Ascending aorta (tissue), 2 donors: ENCODE results near the gene EXOC3L1. TPM values are rescaled to one million over a fixed set of nuclear protein-coding genes. Genes with fewer than 3 reads are reported as not detected.

Experiments used
- DNase-seq, 2 donors: peaks; one replicate each; pipeline ENCODE4 v3.0.0-alpha.2; 2019; ENCODE audit warnings: low spot score in 2 of 2
- H3K27ac ChIP-seq, 2 donors: fragments of 200-600 bp; sonication (generic); one replicate each; pipeline ENCODE4 v1.5.1; 2016 to 2017; ENCODE audit warnings: mild to moderate bottlenecking in 1 of 2
- H3K27me3 ChIP-seq: fragments of 200-600 bp; sonication (generic); one replicate; pipeline ENCODE4 v1.5.1; 2017
- H3K36me3 ChIP-seq, 2 donors: fragments of 200-600 bp; sonication (generic); one replicate each; pipeline ENCODE4 v1.5.1; 2016
- H3K4me1 ChIP-seq, 2 donors: fragments of 200-600 bp; sonication (generic); one replicate each; pipeline ENCODE4 v1.5.1; 2016 to 2017; ENCODE audit warnings: mild to moderate bottlenecking in 1 of 2
- H3K4me3 ChIP-seq, 2 donors: fragments of 200-600 bp; sonication (generic); one replicate each; pipeline ENCODE4 v1.5.1; 2016 to 2017; ENCODE audit warnings: mild to moderate bottlenecking in 1 of 2
- H3K9me3 ChIP-seq, 2 donors: fragments of 200-600 bp; sonication (generic); one replicate each; pipeline ENCODE4 v1.5.1; 2016
- CTCF ChIP-seq, 3 experiments: fragments of 200-600 bp in 2 of 3; fragments of 450-650 bp in 1 of 3; sonication (generic) in 2 of 3; IDR thresholded peaks; one replicate each; pipeline ENCODE4 v1.5.1; 2016 to 2019; ENCODE audit warnings: antibody characterized with exemption in 3 of 3, mild to moderate bottlenecking in 1 of 3, moderate library complexity in 1 of 3
- intact Hi-C: fragments of 100-400 bp; cut with DNase I; formaldehyde crosslinking; loops from one replicate; pipeline ENCODE4 v1.15.1; 2023
- total RNA-seq: library from RNA; depleted of rRNA; stranded (reverse); fragments of >200 nt; gene quantifications from one replicate; pipeline ENCODE4 v1.1.0, GENCODE V29; 2016

The EXOC3L1 gene
- total RNA-seq, 1 donor from 2014 or later = 11.2 TPM

DNA sequence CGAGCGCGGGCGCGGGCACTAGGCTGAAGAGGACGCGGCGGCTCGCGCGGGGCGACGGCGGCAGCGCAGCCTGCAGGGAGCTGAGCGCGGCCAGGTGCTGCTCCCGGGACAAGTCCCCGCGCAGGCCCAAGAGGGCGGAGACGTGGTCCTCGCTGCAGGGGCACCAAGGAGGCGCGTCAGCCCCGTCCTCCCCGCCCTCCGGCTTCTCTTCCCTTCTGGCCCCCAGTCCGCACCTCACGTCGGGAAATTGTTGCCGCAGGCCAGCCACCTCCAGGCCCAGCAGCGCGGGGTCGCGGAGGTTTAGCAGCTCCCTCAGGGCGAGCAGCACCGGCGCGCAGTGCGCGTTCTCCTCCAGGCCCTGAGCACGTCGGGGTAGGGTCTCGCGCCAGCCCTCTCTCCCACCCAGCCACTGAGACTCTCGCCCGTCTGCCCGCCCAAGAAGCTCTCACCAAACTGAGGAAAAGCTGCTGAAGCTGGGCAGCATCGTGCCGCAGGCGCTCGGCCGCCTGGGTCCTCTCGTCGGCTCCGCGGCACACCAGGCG lies 5.4 kb downstream of the EXOC3L1 start:
- H3K4me3 ChIP-seq = peak overlapping the region; percentile 74 to 76
- H3K27ac ChIP-seq = peak overlapping the region; percentile 92 to 96
- no peaks in the 10 kb centered on the region for H3K36me3 ChIP-seq
- TF ChIP-seq CTCF (IDR thresholded peaks at IDR 0.05) = no peak
- DNase-seq = no peak
- intact Hi-C loops = loop anchor here (1.0 to 2.0 kb wide), 2 partner anchors 21 to 230 kb away; no protein-coding TSS in a partner anchor
- H3K4me1 ChIP-seq = peaks cover 15 to 20% of the 10 kb centered on the region in 2 donors
- H3K27me3 ChIP-seq = no peaks in the 10 kb centered on the region
- H3K9me3 ChIP-seq = no peaks in the 10 kb centered on the region

- no peak for TF ChIP-seq CTCF (IDR thresholded peaks at IDR 0.05)
- intact Hi-C loops = loop anchor here (1.0 to 2.0 kb wide), 3 partner anchors 10 to 229 kb away; no protein-coding TSS in a partner anchor
- H3K4me1 ChIP-seq = peaks cover 15 to 21% of the 10 kb centered on the region in 2 donors
Measured at GRCh38 chr16:67183627-67184452, 6.1 kb downstream of the EXOC3L1 start, which contains the start of gene MATCAP1. MATCAP1 (minus strand) TSS chr16:67183963; CDS start chr16:67180610, 3,353 bp downstream.

GRCh38 chr16:67183284-67183626 lies 6.7 kb downstream of the EXOC3L1 start:
- Histone ChIP-seq H3K27ac (peak overlapping the region; percentile 92 to 96), H3K27me3 (no peaks in the 10 kb centered on the region), H3K9me3 (no peaks in the 10 kb centered on the region), H3K4me3 (peak overlapping the region; percentile 74 to 76), H3K4me1 (peaks cover 15 to 26% of the 10 kb centered on the region in 2 donors), H3K36me3 (no peaks in the 10 kb centered on the region)
- DNase-seq = no peak
- intact Hi-C loops = loop anchor here (1.0 kb wide), 1 partner anchor 9 kb away; no protein-coding TSS in a partner anchor
- no peak for TF ChIP-seq CTCF (IDR thresholded peaks at IDR 0.05)

More at GRCh38 chr16:67183627-67184452, 6.1 kb downstream of the EXOC3L1 start, which contains the start of gene MATCAP1:
- Histone ChIP-seq H3K4me3 (peak within 1 kb of the TSS; percentile 74 to 76), H3K9me3 (no peaks in the 10 kb centered on the region), H3K27ac (peak within 1 kb of the TSS; percentile 92 to 96), H3K36me3 (no peaks in the 10 kb centered on the region), H3K27me3 (no peaks in the 10 kb centered on the region)
- peak; percentile 90 to 98 for DNase-seq

- intact Hi-C loops = no loop called here
- H3K27ac ChIP-seq = no peak overlapping the region
- no peak for TF ChIP-seq CTCF (IDR thresholded peaks at IDR 0.05)
- DNase-seq = no peak
- H3K36me3 ChIP-seq = no peaks in the 10 kb centered on the region
- H3K4me1 ChIP-seq = peaks cover 21 to 33% of the 10 kb centered on the region in 2 donors
- H3K4me3 ChIP-seq = no peak overlapping the region
- no peaks in the 10 kb centered on the region for H3K27me3 ChIP-seq
- H3K9me3 ChIP-seq = no peaks in the 10 kb centered on the region
Measured at GRCh38 chr16:67182288-67182687, 7.6 kb downstream of the EXOC3L1 start.

DNA sequence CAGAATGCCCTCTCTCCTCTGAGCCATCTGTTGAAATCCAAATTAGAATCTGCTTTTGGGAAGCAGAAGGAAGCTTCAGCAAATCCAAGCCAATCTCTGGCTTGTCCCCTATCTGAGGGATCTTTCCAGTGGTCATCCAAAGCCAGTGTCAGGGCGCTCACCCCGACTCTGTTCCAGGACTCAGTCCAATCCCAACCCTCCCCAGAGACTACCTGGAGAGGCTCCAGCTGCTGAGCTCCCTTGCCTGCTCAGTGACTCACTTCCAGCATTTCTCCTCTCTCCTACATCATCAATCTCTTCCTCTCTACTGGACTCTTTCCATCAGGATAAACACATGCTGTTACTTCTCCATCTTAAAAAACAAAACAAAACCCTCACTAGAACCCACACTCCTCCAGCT lies 8.6 kb downstream of the EXOC3L1 start:
- intact Hi-C loops = no loop called here
- DNase-seq = no peak
- no peak for TF ChIP-seq CTCF (IDR thresholded peaks at IDR 0.05)
- Histone ChIP-seq H3K4me3 (no peak overlapping the region), H3K4me1 (peaks cover 21 to 33% of the 10 kb centered on the region in 2 donors), H3K27me3 (no peaks in the 10 kb centered on the region), H3K27ac (peak overlapping the region; percentile 22 to 27), H3K9me3 (no peaks in the 10 kb centered on the region), H3K36me3 (no peaks in the 10 kb centered on the region)
